Tibial artery (tissue), 4 donors: ENCODE measurements around the gene EPS8L3.

ENCODE experiments used
- DNase-seq, 2 donors: peaks; one replicate each; pipeline ENCODE4 v3.0.0-alpha.2; 2019
- H3K27ac ChIP-seq, 2 donors: fragments of 200-600 bp; sonication (generic) in 1 of 2; 1 replicate in 1 of 2; 2 replicates in 1 of 2; pipeline ENCODE4 v1.5.1; 2018 to 2019; ENCODE audit warnings: mild to moderate bottlenecking in 1 of 2
- H3K27me3 ChIP-seq, 2 donors: fragments of 200-600 bp; sonication (generic) in 1 of 2; one replicate each; pipeline versions ENCODE4 v1.5.1 to v1.6.0; 2016 to 2019
- H3K36me3 ChIP-seq, 3 donors: fragments of 200-600 bp; sonication (generic) in 2 of 3; one replicate each; pipeline ENCODE4 v1.5.1; 2016 to 2019; ENCODE audit warnings: mild to moderate bottlenecking in 2 of 3
- H3K4me1 ChIP-seq, 4 donors: fragments of 200-600 bp; sonication (generic) in 2 of 4; 1 replicate in 3 of 4; 2 replicates in 1 of 4; pipeline ENCODE4 v1.5.1; 2016 to 2019
- H3K4me3 ChIP-seq, 2 donors: fragments of 200-600 bp; sonication (generic) in 1 of 2; 1 replicate in 1 of 2; 2 replicates in 1 of 2; pipeline ENCODE4 v1.5.1; 2018 to 2019; ENCODE audit warnings: mild to moderate bottlenecking in 2 of 2
- H3K9me3 ChIP-seq, 3 donors: fragments of 200-600 bp; sonication (generic) in 1 of 3; one replicate each; pipeline ENCODE4 v1.5.1; 2016 to 2019
- intact Hi-C: fragments of 100-400 bp; cut with DNase I; formaldehyde crosslinking; loops from one replicate; pipeline ENCODE4 v1.15.0; 2023; ENCODE audit warnings: low total_unique reads
- TF ChIP-seq, protein P1 (sequence below), 2 experiments: fragments of 200-600 bp in 1 of 2; fragments of 450-650 bp in 1 of 2; IDR thresholded peaks; one replicate each; pipeline ENCODE4 v1.5.1; 2017 to 2019; ENCODE audit warnings: antibody characterized with exemption in 2 of 2, mild to moderate bottlenecking in 1 of 2, moderate library complexity in 1 of 2

Gene EPS8L3

DNA sequence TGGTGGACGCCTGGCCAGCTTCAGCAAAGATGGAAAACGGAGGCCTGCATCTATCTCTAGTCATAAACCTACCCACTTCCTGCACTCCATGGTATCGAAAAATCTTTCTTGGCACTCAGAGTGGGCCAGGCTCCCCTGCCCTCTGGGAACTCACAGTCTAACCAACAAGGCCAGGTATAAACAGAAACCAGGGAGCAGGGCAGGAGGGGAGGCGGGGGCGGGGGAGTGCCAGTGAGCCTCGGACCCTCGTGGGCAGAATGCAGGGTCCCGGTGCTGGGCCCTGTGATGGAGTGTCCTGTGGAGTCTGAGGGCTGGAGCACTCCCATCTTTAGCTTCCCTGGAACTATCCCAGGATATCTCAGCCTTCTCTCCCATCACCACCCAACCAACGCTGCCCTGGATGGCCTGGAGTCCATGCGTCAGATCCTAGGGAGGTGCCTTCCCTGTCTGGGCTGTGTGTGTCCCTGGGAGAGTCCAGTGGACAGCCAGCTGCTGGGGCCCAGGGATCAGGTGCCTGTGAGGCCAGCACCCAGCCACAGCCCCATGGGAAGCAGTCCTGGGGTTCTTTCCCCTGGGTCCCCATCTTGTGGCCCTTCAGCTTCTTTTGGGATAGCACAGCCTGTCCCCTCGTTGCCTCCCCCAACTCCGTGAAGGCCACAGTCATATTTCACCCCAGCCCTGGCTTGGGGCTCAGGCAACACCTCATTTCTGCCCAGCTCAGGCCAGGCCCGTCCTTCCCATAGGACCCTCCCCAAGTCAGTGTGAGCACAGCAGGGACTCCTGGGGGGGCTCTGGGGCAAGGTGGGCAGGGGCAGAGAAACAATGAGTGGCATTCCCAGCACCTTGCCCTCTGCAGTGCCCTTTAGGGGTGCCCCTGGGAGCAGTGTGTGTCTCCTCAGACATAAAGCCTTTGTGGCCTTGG is 1.1 kb upstream of the EPS8L3 start:
- no peaks in the 10 kb centered on the region for H3K27me3 ChIP-seq
- no peaks in the 10 kb centered on the region for H3K36me3 ChIP-seq
- H3K27ac ChIP-seq: no peak overlapping the region
- H3K4me1 ChIP-seq: peaks cover 0 to 15% (median 2%) of the 10 kb centered on the region in 4 donors
- H3K9me3 ChIP-seq: no peaks in the 10 kb centered on the region
- no peak overlapping the region for H3K4me3 ChIP-seq
- TF ChIP-seq, protein P1, sequence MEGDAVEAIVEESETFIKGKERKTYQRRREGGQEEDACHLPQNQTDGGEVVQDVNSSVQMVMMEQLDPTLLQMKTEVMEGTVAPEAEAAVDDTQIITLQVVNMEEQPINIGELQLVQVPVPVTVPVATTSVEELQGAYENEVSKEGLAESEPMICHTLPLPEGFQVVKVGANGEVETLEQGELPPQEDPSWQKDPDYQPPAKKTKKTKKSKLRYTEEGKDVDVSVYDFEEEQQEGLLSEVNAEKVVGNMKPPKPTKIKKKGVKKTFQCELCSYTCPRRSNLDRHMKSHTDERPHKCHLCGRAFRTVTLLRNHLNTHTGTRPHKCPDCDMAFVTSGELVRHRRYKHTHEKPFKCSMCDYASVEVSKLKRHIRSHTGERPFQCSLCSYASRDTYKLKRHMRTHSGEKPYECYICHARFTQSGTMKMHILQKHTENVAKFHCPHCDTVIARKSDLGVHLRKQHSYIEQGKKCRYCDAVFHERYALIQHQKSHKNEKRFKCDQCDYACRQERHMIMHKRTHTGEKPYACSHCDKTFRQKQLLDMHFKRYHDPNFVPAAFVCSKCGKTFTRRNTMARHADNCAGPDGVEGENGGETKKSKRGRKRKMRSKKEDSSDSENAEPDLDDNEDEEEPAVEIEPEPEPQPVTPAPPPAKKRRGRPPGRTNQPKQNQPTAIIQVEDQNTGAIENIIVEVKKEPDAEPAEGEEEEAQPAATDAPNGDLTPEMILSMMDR (IDR thresholded peaks at IDR 0.05): no peak
- peak in 1 of 2 donors; percentile 48 for DNase-seq
- intact Hi-C loops: no loop called here

DNA sequence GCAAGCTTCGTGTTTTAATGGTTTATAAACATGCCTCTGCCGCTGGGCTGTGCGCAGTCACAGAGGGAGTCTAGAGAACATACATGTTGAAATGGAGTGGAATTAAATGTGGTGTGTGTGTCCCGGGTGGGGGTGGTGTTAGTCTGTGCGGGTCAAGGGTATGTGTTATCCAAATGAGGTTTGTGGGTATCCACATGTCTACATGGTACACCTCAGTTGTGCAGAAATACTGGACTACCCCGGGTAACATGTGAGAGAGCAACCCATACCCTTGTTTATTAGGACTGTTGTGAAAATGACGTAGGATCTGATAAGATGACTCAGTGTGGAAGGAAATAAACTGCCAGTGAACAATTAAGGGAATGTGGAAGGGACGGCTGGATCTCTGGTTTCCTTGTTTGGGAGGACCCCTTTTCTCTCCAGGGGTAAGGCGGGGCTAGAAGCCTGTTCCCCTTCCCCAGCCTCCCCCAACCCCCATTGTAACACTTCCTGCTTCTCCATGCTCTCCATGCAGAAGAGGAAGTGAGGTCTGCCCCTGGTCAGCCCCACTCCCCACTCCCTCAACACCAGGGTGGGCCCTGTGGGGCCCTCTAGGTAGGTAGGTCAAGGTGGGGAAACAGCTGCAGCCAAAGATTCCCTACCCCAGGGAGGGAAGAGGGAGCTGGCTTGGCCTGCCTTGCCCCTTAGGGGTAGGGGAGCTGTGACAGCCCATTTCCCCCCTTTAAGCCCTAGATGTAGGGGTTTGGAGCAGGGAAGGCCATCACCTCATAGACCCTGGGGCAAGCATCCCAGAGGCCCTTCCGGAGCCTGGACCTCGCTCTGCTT is 690 bp downstream of the EPS8L3 start:
- Histone ChIP-seq H3K4me1 (peaks cover 0 to 15% (median 2%) of the 10 kb centered on the region in 4 donors), H3K4me3 (no peak overlapping the region), H3K36me3 (no peaks in the 10 kb centered on the region), H3K9me3 (no peaks in the 10 kb centered on the region), H3K27ac (no peak overlapping the region), H3K27me3 (no peaks in the 10 kb centered on the region)
- DNase-seq: peak in 1 of 2 donors; percentile 59
- intact Hi-C loops: no loop called here
- TF ChIP-seq, protein P1 (IDR thresholded peaks at IDR 0.05): no peak

DNA sequence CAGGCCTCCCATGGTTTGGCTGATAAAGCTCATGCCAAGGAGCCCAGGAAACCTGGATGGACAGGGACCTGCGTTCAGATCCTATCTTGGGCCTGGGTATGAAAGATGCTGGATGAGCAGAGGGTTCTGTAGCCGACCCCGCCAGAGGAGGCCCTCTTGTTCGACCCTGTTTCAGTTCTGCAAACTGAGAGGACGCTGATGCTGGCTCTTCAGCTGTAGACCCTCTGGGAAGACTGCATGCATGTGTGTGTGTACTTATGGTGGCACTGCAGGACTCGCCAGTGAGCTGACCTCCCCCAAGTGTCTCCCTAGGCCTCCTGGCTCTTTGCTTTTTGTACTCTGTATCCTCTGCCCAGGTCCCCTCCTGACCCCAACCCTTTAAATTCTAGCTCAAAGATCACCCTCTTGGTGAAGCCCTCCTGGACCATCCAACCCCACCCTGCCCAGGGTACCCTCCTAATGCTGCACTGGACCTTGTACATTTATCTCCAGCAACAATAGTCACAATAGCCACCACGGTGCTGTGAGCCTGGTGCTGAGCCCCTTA is 1.6 kb downstream of the EPS8L3 start:
- Histone ChIP-seq H3K9me3 (no peaks in the 10 kb centered on the region), H3K4me3 (no peak overlapping the region), H3K4me1 (peaks cover 0 to 9% (median 0%) of the 10 kb centered on the region in 4 donors), H3K27me3 (no peaks in the 10 kb centered on the region), H3K27ac (no peak overlapping the region), H3K36me3 (no peaks in the 10 kb centered on the region)
- DNase-seq: peak in 1 of 2 donors; percentile 50
- intact Hi-C loops: no loop called here
- TF ChIP-seq, protein P1 (IDR thresholded peaks at IDR 0.05): no peak

DNA sequence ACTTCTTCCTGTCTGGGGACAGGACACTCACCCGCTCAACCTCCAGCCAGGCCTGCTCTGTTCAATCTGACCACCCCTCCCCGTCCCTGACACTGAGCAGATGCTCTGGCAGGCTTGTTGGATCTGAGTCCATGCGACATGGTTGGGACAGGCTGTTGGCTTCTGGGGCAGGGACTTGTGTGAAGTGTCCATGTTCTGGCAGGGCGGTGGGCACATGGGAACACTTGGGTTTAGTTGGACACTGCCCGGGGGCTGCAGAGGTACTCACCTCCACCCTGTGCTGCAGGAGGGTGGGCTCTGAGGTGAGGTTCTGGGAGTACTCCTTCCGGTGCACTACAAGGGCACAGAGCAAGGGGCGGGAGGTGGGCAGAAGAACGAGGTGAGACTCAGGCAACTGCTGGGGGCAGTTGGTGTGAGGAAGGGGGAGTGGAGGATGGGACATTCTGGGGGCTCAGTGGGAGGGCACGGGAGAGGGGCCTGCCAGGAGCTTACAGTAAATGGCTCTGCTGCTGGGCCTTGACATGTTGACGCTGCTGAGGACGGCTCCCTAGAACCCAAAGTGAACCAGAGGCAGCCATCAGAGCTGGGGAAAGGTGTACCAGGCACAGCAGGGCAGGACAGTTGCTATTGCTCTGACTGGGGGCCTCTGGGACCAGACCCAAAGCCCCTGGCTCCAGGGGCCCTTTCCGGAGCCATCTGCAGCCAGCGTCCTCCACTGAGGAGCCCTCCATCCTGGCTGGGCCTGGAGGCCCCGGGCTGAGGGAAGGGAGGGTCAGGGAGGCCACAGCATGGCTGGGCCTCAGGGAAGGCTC is 2.3 kb downstream of the EPS8L3 start:
- Histone ChIP-seq H3K27me3 (no peaks in the 10 kb centered on the region), H3K9me3 (no peaks in the 10 kb centered on the region), H3K36me3 (no peaks in the 10 kb centered on the region), H3K4me1 (peaks cover 0 to 3% (median 0%) of the 10 kb centered on the region in 4 donors), H3K4me3 (no peak overlapping the region), H3K27ac (no peak overlapping the region)
- peak in 1 of 2 donors; percentile 57 for DNase-seq
- TF ChIP-seq, protein P1 (IDR thresholded peaks at IDR 0.05): no peak
- intact Hi-C loops: no loop called here
